ENCODE data around the gene CYP27B1. TPM values are rescaled to one million over a fixed set of nuclear protein-coding genes. Genes with fewer than 3 reads are reported as not detected.

The CYP27B1 gene
- total RNA-seq, 1 experiment from 2014 or later: 4.7 TPM

GRCh38 chr12:57808351-57808750, 41.5 kb upstream of the CYP27B1 start:
- POLR2A ChIA-PET (ENCODE audit: low non-redundant PET): no interaction called here
- no peak for TF ChIP-seq CTCF (conservative IDR thresholded peaks at IDR 0.05; ENCODE audit: low read depth, low read length)
- TF ChIP-seq EZH2 (IDR thresholded peaks at IDR 0.05; ENCODE audit: borderline replicate concordance, low read depth, low read length, poor library complexity, severe bottlenecking): no peak
- intact Hi-C loops (cut with micrococcal nuclease; ENCODE audit: unreplicated experiment): no loop called here
- H3K36me3 ChIP-seq (ENCODE audit: insufficient read depth, low read length, poor library complexity, severe bottlenecking): no peaks in the 10 kb centered on the region
- no peak for DNase-seq (ENCODE audit: low spot score)
- H3K4me3 ChIP-seq (ENCODE audit: low read depth, low read length, poor library complexity, severe bottlenecking): no peak overlapping the region
- no TSS peak for BruUV-seq (replicated peaks)
- H3K27ac ChIP-seq (ENCODE audit: low read depth, low read length, poor library complexity, severe bottlenecking): no peak overlapping the region
- H3K9me3 ChIP-seq (ENCODE audit: low read depth, low read length, poor library complexity, severe bottlenecking): no peaks in the 10 kb centered on the region
- CTCF ChIA-PET: no interaction called here
- H3K4me1 ChIP-seq (ENCODE audit: insufficient read depth, low read length, poor library complexity, severe bottlenecking): no peaks in the 10 kb centered on the region
- H3K27me3 ChIP-seq (replicated peaks; ENCODE audit: insufficient read depth, low read depth, low read length, poor library complexity): no peaks in the 10 kb centered on the region

- no peaks in the 10 kb centered on the region for H3K4me1 ChIP-seq (ENCODE audit: insufficient read depth, low read length, poor library complexity, severe bottlenecking)
- ChIA-PET POLR2A (ENCODE audit: low non-redundant PET) (no interaction called here), CTCF (interaction anchor here (0.6 kb wide), 1 partner anchor 599 kb away, joined by 3 read pairs; no protein-coding TSS in a partner anchor)
- no peaks in the 10 kb centered on the region for H3K9me3 ChIP-seq (ENCODE audit: low read depth, low read length, poor library complexity, severe bottlenecking)
- no TSS peak for BruUV-seq (replicated peaks)
- TF ChIP-seq EZH2 (IDR thresholded peaks at IDR 0.05; ENCODE audit: borderline replicate concordance, low read depth, low read length, poor library complexity, severe bottlenecking) (no peak), CTCF (conservative IDR thresholded peaks at IDR 0.05; ENCODE audit: low read depth, low read length) (no peak)
- DNase-seq (ENCODE audit: low spot score): no peak
- no peak overlapping the region for H3K27ac ChIP-seq (ENCODE audit: low read depth, low read length, poor library complexity, severe bottlenecking)
- no peaks in the 10 kb centered on the region for H3K27me3 ChIP-seq (replicated peaks; ENCODE audit: insufficient read depth, low read depth, low read length, poor library complexity)
- intact Hi-C loops (cut with micrococcal nuclease; ENCODE audit: unreplicated experiment): no loop called here
- H3K4me3 ChIP-seq (ENCODE audit: low read depth, low read length, poor library complexity, severe bottlenecking): no peak overlapping the region
- H3K36me3 ChIP-seq (ENCODE audit: insufficient read depth, low read length, poor library complexity, severe bottlenecking): peaks cover 6% of the 10 kb centered on the region
These were observed 40.4 kb upstream of the CYP27B1 start for GRCh38 chr12:57807285-57807684.

GRCh38 chr12:57806677-57807076, 39.8 kb upstream of the CYP27B1 start:
- BruUV-seq (replicated peaks): no TSS peak
- intact Hi-C loops (cut with micrococcal nuclease; ENCODE audit: unreplicated experiment): no loop called here

More at GRCh38 chr12:57806677-57807076, 39.8 kb upstream of the CYP27B1 start:
- Histone ChIP-seq H3K27ac (ENCODE audit: low read depth, low read length, poor library complexity, severe bottlenecking) (no peak overlapping the region), H3K4me1 (ENCODE audit: insufficient read depth, low read length, poor library complexity, severe bottlenecking) (no peaks in the 10 kb centered on the region), H3K9me3 (ENCODE audit: low read depth, low read length, poor library complexity, severe bottlenecking) (no peaks in the 10 kb centered on the region), H3K4me3 (ENCODE audit: low read depth, low read length, poor library complexity, severe bottlenecking) (no peak overlapping the region), H3K27me3 (replicated peaks; ENCODE audit: insufficient read depth, low read depth, low read length, poor library complexity) (no peaks in the 10 kb centered on the region), H3K36me3 (ENCODE audit: insufficient read depth, low read length, poor library complexity, severe bottlenecking) (peaks cover 6% of the 10 kb centered on the region)
- TF ChIP-seq CTCF (conservative IDR thresholded peaks at IDR 0.05; ENCODE audit: low read depth, low read length): no peak
- TF ChIP-seq EZH2 (IDR thresholded peaks at IDR 0.05; ENCODE audit: borderline replicate concordance, low read depth, low read length, poor library complexity, severe bottlenecking): no peak
- ChIA-PET POLR2A (ENCODE audit: low non-redundant PET) (no interaction called here), CTCF (no interaction called here)
- DNase-seq (ENCODE audit: low spot score): no peak
